Articular chondrocyte of knee joint (primary cell): ENCODE results near the gene HSPB6. TPM values are rescaled to one million over a fixed set of nuclear protein-coding genes. Genes with fewer than 3 reads are reported as not detected.

Experiments used
- total RNA-seq: library from RNA; depleted of rRNA; stranded (reverse); fragments of >200 nt; gene quantifications from 2 replicates; pipeline ENCODE4 v1.2.3, GENCODE V29; 2012

Gene HSPB6
- 34.6 and 52.4 TPM in 2 replicates for total RNA-seq

GRCh38 chr19:35756377-35757230 is at the start of gene HSPB6:
Gene HSPB6 (minus strand): TSS chr19:35757029. CDS start chr19:35757008, 21 bp downstream.

GRCh38 chr19:35775298-35776101 is 18.7 kb upstream of the HSPB6 start, which contains the start of gene ARHGAP33:
Gene ARHGAP33 (plus strand): TSS chr19:35775564. CDS start chr19:35775659, 95 bp downstream.

GRCh38 chr19:35757749-35758608 is 1.1 kb upstream of the HSPB6 start, which contains the start of gene PROSER3:
Gene PROSER3 (plus strand): TSS chr19:35758176. CDS start chr19:35758216, 40 bp downstream.

GRCh38 chr19:35748106-35749020 is 8.5 kb downstream of the HSPB6 start, which contains the start of gene LIN37:
Gene LIN37 (plus strand): TSS chr19:35748576. CDS start chr19:35748725, 149 bp downstream.

GRCh38 chr19:35745328-35746086 is 11.3 kb downstream of the HSPB6 start, which contains the start of the genes PSENEN and U2AF1L4:
Gene PSENEN (plus strand): TSS chr19:35745651. CDS start chr19:35745931, 280 bp downstream.
Gene U2AF1L4 (minus strand): TSS chr19:35745418. CDS start chr19:35745391, 27 bp downstream.

GRCh38 chr19:35742121-35742724 is 14.6 kb downstream of the HSPB6 start, which contains the start of gene IGFLR1:
Gene IGFLR1 (minus strand): TSS chr19:35742452. CDS start chr19:35741180, 1,272 bp downstream.

GRCh38 chr19:35717665-35718344 is 39.0 kb downstream of the HSPB6 start, which contains the start of gene KMT2B:
Gene KMT2B (plus strand): TSS chr19:35718003. CDS start chr19:35718019, 16 bp downstream.

Other genes starting within 250 kb of the HSPB6 start
- 12.1 and 21.0 TPM in 2 replicates for gene DMKN, start 243.4 kb downstream of the HSPB6 start, total RNA-seq
- gene SBSN, start 228.7 kb downstream of the HSPB6 start, total RNA-seq, result 1.9 and 2.5 TPM in 2 replicates
- gene GAPDHS, start 223.6 kb downstream of the HSPB6 start, total RNA-seq, result not detected in 2 replicates
- gene TMEM147, start 211.4 kb downstream of the HSPB6 start, total RNA-seq, result 46.9 and 60.5 TPM in 2 replicates
- gene ATP4A, start 193.4 kb downstream of the HSPB6 start, total RNA-seq, result not detected in 2 replicates
- gene PMIS2, start 170.9 kb downstream of the HSPB6 start, total RNA-seq, result not detected in 2 replicates
- 4.3 and 4.6 TPM in 2 replicates for gene HAUS5, start 144.3 kb downstream of the HSPB6 start, total RNA-seq
- gene RBM42, start 128.0 kb downstream of the HSPB6 start, total RNA-seq, result 38.3 and 41.6 TPM in 2 replicates
- 0.13 and 0.32 TPM in 2 replicates for gene ETV2, start 115.3 kb downstream of the HSPB6 start, total RNA-seq
- 183 and 279 TPM in 2 replicates for gene COX6B1, start 108.7 kb downstream of the HSPB6 start, total RNA-seq
- not detected in 2 replicates for gene UPK1A, start 90.5 kb downstream of the HSPB6 start, total RNA-seq
- not detected in 2 replicates for gene ZBTB32, start 52.5 kb downstream of the HSPB6 start, total RNA-seq
- gene KMT2B, start 39.0 kb downstream of the HSPB6 start, total RNA-seq, result 5.7 and 6.0 TPM in 2 replicates
- 1.2 TPM in 2 replicates for gene IGFLR1, start 14.6 kb downstream of the HSPB6 start, total RNA-seq
- gene U2AF1L4, start 11.6 kb downstream of the HSPB6 start, total RNA-seq, result 4.8 and 9.5 TPM in 2 replicates
- 12.5 and 13.3 TPM in 2 replicates for gene PSENEN, start 11.4 kb downstream of the HSPB6 start, total RNA-seq
- gene LIN37, start 8.5 kb downstream of the HSPB6 start, total RNA-seq, result 10.1 and 12.2 TPM in 2 replicates
- gene PROSER3, start 1.1 kb upstream of the HSPB6 start, total RNA-seq, result 7.6 and 9.3 TPM in 2 replicates
- gene ARHGAP33, start 18.5 kb upstream of the HSPB6 start, total RNA-seq, result 1.3 and 2.4 TPM in 2 replicates
- gene PRODH2, start 55.8 kb upstream of the HSPB6 start, total RNA-seq, result not detected in 2 replicates
- not detected in 2 replicates for gene NPHS1, start 95.5 kb upstream of the HSPB6 start, total RNA-seq
- gene KIRREL2, start 99.9 kb upstream of the HSPB6 start, total RNA-seq, result under 0.01 TPM in 2 replicates
- gene APLP1, start 111.5 kb upstream of the HSPB6 start, total RNA-seq, result 4.1 and 6.5 TPM in 2 replicates
- 6.3 TPM in 2 replicates for gene NFKBID, start 143.5 kb upstream of the HSPB6 start, total RNA-seq
- gene HCST, start 145.5 kb upstream of the HSPB6 start, total RNA-seq, result 0.91 and 1.4 TPM in 2 replicates
- gene TYROBP, start 151.3 kb upstream of the HSPB6 start, total RNA-seq, result not detected in 2 replicates
- gene LRFN3, start 179.3 kb upstream of the HSPB6 start, total RNA-seq, result 3.2 and 5.9 TPM in 2 replicates
- 16.9 and 17.0 TPM in 2 replicates for gene SDHAF1, start 238.2 kb upstream of the HSPB6 start, total RNA-seq